SU-DHL-6 (cell line): ENCODE measurements around the gene R3HDM2.

ENCODE experiments used
- EZH2phosphoT487 ChIP-seq: fragments of 200-600 bp; sonication (generic), shearing (Covaris generic); conservative IDR thresholded peaks from 2 replicates; pipeline ENCODE4 v1.6.1; 2018; ENCODE audit warnings: mild to moderate bottlenecking, antibody characterized with exemption, low read length, moderate library complexity, mixed read lengths
- TF ChIP-seq, protein P1 (sequence below): fragments of 200-600 bp; sonication (generic); IDR thresholded peaks from one replicate; pipeline ENCODE4 v1.5.1; 2017; ENCODE audit warnings: antibody characterized with exemption, mild to moderate bottlenecking, low read length, moderate library complexity; ENCODE audit not compliant: insufficient read depth, poor library complexity, severe bottlenecking

DNA sequence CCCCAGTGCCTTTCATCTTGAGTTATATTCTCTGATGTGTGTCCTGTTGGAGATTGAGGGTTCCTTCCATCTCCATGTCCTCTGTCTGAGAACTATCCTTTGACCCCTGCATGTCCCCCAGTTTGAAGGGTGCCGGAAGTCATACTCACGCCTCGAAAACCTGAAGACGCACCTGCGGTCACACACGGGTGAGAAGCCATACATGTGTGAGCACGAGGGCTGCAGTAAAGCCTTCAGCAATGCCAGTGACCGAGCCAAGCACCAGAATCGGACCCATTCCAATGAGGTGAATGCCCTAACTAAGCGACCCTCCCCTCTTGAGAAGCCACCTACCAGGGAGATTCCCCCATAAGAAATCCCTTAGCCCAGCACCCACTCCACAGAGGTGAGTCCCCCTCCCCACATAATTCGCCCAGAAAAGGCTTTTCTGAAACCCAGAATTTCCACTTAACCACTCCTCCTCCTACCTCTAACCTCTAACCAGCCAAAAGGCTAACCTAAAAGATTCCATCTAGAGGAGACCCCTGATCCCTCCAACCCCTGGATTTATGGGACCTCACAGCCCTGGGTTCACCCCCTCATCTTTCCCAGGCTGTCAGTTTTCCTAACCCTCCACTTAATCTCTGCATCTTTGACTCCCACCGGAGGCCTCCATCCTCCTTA is 36.5 kb upstream of the R3HDM2 start:
- TF ChIP-seq, protein P1, sequence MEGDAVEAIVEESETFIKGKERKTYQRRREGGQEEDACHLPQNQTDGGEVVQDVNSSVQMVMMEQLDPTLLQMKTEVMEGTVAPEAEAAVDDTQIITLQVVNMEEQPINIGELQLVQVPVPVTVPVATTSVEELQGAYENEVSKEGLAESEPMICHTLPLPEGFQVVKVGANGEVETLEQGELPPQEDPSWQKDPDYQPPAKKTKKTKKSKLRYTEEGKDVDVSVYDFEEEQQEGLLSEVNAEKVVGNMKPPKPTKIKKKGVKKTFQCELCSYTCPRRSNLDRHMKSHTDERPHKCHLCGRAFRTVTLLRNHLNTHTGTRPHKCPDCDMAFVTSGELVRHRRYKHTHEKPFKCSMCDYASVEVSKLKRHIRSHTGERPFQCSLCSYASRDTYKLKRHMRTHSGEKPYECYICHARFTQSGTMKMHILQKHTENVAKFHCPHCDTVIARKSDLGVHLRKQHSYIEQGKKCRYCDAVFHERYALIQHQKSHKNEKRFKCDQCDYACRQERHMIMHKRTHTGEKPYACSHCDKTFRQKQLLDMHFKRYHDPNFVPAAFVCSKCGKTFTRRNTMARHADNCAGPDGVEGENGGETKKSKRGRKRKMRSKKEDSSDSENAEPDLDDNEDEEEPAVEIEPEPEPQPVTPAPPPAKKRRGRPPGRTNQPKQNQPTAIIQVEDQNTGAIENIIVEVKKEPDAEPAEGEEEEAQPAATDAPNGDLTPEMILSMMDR, result no peak
- no peak for TF ChIP-seq EZH2phosphoT487
